Testis (tissue), 2 donors: ENCODE data around the gene SRL.

ENCODE experiments used
- POLR2A ChIP-seq: fragments of 450-650 bp; IDR thresholded peaks from one replicate; pipeline ENCODE4 v1.6.1; 2017; ENCODE audit warnings: antibody characterized with exemption, mild to moderate bottlenecking, moderate library complexity
- TF ChIP-seq, protein P1 (sequence below), 3 experiments: fragments of 450-650 bp in 2 of 3; fragments of 200-600 bp in 1 of 3; sonication (generic) in 1 of 3; IDR thresholded peaks; one replicate each; pipeline ENCODE4 v1.5.1; 2016 to 2019; ENCODE audit warnings: antibody characterized with exemption in 3 of 3, mild to moderate bottlenecking in 2 of 3, moderate library complexity in 1 of 3

DNA sequence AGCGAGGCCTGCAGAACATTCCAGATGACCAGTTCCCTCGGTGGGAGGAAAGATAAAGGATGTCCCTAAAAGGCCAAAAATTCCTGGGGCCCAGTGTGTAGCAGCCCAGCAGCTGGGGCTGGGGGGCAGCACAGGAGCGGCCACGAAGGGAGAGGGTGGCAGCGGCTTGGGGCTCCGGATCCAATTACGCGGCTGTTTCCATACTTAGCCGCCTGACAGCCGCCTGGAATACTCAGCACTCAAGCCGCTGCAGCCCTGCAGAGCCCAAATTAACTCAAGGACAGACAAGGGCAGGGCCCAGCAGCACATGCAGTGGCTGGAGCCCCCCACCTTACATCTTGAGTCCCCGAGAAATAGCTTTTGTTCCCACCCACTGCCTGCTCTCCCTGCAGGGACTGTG, 1.3 kb downstream of the SRL start:
- TF ChIP-seq, protein P1, sequence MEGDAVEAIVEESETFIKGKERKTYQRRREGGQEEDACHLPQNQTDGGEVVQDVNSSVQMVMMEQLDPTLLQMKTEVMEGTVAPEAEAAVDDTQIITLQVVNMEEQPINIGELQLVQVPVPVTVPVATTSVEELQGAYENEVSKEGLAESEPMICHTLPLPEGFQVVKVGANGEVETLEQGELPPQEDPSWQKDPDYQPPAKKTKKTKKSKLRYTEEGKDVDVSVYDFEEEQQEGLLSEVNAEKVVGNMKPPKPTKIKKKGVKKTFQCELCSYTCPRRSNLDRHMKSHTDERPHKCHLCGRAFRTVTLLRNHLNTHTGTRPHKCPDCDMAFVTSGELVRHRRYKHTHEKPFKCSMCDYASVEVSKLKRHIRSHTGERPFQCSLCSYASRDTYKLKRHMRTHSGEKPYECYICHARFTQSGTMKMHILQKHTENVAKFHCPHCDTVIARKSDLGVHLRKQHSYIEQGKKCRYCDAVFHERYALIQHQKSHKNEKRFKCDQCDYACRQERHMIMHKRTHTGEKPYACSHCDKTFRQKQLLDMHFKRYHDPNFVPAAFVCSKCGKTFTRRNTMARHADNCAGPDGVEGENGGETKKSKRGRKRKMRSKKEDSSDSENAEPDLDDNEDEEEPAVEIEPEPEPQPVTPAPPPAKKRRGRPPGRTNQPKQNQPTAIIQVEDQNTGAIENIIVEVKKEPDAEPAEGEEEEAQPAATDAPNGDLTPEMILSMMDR (IDR thresholded peaks at IDR 0.05), result no peak
- TF ChIP-seq POLR2A, result no peak
